ENCODE data around the gene GINS2. TPM values are rescaled to one million over a fixed set of nuclear protein-coding genes. Genes with fewer than 3 reads are reported as not detected.

GINS2 gene
- total RNA-seq, 2 donors from 2014 or later = 0.86 to 1.5 TPM

DNA sequence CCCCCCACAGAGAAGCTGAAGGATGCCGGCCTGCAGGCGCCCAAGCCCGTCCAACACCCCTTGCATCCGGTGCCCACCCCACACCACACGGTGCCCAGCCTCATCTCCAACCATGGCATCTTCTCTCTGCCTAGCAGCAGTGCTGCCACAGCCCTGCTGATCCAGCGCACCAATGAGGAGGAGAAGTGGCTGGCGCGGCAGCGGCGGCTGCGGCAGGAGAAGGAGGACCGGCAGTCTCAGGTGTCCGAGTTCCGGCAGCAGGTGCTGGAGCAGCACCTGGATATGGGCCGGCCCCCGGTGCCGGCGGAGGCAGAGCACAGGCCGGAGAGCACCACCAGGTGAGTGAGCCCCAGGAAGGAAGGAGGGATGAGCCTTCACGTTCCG is 31.5 kb downstream of the GINS2 start:
- peaks cover 5% of the 10 kb centered on the region for H3K4me1 Mint-ChIP-seq
- ATAC-seq (no peak), DNase-seq (no peak)
- no peak overlapping the region for H3K27ac Mint-ChIP-seq
- H3K9me3 ChIP-seq (ENCODE audit: control insufficient read depth, low read length, poor library complexity, severe bottlenecking) = no peaks in the 10 kb centered on the region
- H3K27me3 Mint-ChIP-seq = no peaks in the 10 kb centered on the region
- peaks cover 5% of the 10 kb centered on the region for H3K36me3 Mint-ChIP-seq (ENCODE audit: low read depth)
- no peak overlapping the region for H3K4me3 Mint-ChIP-seq

DNA sequence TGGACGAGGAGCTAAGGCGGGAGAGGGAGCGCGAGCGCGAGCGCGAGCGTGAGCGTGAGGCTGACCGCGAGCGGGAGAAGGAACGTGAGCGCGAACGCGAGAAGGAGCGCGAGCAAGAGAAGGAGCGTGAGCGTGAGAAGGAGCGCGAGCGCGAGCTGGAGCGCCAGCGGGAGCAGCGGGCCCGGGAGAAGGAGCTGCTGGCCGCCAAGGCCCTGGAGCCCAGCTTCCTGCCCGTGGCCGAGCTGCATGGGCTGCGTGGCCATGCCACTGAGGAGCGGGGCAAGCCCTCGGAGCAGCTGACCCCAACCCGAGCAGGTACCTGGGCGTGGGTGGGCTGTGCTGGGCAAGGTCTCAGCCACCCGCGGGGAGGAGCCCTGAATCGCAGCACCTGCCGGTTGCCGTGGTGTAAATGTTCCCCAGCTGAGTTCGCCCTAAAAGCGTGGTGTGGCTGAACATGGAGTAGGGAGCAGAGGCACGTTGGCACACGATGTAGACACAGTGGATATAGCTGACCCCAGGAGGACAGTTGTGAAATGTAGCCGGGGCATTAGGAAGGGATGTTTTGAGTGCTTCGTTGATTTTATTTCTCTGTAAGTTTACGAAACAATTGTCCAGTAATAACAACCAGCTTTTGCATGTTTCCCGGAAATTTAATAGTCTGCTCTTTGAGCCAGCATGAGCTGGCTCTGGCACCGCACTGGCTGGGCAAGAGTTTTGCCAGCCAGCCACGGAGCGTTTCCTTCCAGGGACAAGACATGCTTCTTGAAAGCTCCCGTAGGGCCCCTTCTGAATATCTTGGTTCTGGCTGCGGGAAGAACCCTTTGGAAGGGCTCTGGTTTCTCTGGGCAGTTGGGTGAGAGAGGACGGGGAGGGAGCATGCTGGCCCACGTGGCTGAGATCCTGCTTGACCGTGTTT is 32.1 kb downstream of the GINS2 start:
- Mint-ChIP-seq H3K4me3 (no peak overlapping the region), H3K27ac (no peak overlapping the region), H3K27me3 (no peaks in the 10 kb centered on the region), H3K36me3 (ENCODE audit: low read depth) (peaks cover 5% of the 10 kb centered on the region), H3K4me1 (peaks cover 5% of the 10 kb centered on the region)
- ATAC-seq (no peak), DNase-seq (no peak)
- no peaks in the 10 kb centered on the region for H3K9me3 ChIP-seq (ENCODE audit: control insufficient read depth, low read length, poor library complexity, severe bottlenecking)

DNA sequence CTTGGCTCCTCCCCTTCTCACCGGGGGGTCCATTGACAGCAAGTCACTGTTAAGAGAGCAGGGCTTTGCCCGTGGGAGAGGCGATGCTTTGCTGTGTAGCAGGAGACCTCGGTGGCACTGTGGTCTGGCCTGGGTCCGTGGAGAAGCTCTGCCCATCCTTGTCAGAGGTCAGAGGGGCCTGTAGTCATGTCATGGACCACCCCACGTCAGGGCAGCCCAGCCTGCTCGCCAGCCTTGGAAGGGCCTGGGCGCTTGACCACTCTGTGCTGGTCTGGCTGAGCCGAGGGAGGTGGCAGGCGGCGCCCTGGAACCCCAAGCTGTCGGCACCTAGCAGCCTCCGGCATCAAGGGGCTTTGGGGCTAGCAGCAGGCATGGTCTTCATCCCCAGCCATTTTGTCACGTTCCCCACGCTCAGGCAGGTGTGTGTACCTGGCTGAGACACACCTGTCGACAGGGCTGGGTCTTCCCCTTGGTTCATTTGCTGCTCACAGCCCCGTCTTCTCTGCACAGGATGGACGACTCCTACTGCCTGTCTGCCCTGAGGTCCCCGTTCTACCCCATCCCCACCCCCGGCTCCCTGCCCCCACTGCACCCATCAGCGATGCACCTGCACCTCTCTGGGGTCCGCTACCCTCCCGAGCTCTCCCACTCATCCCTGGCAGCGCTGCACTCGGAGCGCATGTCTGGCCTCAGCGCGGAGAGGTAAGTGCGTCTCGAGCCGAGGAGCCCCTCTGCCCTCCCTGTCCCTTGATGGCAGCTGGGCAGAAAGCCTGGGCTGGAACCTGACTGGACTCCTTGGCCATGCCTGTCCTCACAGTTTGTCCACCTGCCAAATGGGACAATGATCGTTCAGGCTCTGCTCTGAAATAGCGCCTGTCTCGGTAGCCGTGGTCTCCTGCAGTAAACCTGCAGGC is 33.3 kb downstream of the GINS2 start:
- Mint-ChIP-seq H3K27ac (no peak overlapping the region), H3K4me1 (peaks cover 5% of the 10 kb centered on the region)

GRCh38 chr16:85654251-85655095 is 34.3 kb downstream of the GINS2 start:
- no peak for ATAC-seq
- no peak overlapping the region for H3K27ac Mint-ChIP-seq
- no peaks in the 10 kb centered on the region for H3K27me3 Mint-ChIP-seq
- H3K4me3 Mint-ChIP-seq = no peak overlapping the region
- H3K36me3 Mint-ChIP-seq (ENCODE audit: low read depth) = peaks cover 3% of the 10 kb centered on the region
- no peak for DNase-seq
- H3K4me1 Mint-ChIP-seq = peaks cover 2% of the 10 kb centered on the region
- no peaks in the 10 kb centered on the region for H3K9me3 ChIP-seq (ENCODE audit: control insufficient read depth, low read length, poor library complexity, severe bottlenecking)

More for the DNA sequence above, 33.3 kb downstream of the GINS2 start:
- Mint-ChIP-seq H3K4me3 (no peak overlapping the region), H3K36me3 (ENCODE audit: low read depth) (peaks cover 5% of the 10 kb centered on the region), H3K27me3 (no peaks in the 10 kb centered on the region)
- ATAC-seq = no peak
- no peak for DNase-seq
- no peaks in the 10 kb centered on the region for H3K9me3 ChIP-seq (ENCODE audit: control insufficient read depth, low read length, poor library complexity, severe bottlenecking)

GRCh38 chr16:85653290-85653891 is 35.4 kb downstream of the GINS2 start:
- no peak for ATAC-seq
- H3K4me1 Mint-ChIP-seq = peaks cover 2% of the 10 kb centered on the region
- H3K27me3 Mint-ChIP-seq = no peaks in the 10 kb centered on the region
- H3K36me3 Mint-ChIP-seq (ENCODE audit: low read depth) = peaks cover 3% of the 10 kb centered on the region
- DNase-seq = no peak
- no peaks in the 10 kb centered on the region for H3K9me3 ChIP-seq (ENCODE audit: control insufficient read depth, low read length, poor library complexity, severe bottlenecking)
- no peak overlapping the region for H3K4me3 Mint-ChIP-seq
- H3K27ac Mint-ChIP-seq = no peak overlapping the region

- ATAC-seq = no peak
- peaks cover 6% of the 10 kb centered on the region for H3K4me1 Mint-ChIP-seq
Observed at GRCh38 chr16:85652431-85653221, 36.1 kb downstream of the GINS2 start.

GRCh38 chr16:85651629-85652430 is 36.9 kb downstream of the GINS2 start:
- no peak for ATAC-seq
- peaks cover 6% of the 10 kb centered on the region for H3K4me1 Mint-ChIP-seq
- H3K9me3 ChIP-seq (ENCODE audit: control insufficient read depth, low read length, poor library complexity, severe bottlenecking) = no peaks in the 10 kb centered on the region
- no peaks in the 10 kb centered on the region for H3K27me3 Mint-ChIP-seq
- H3K27ac Mint-ChIP-seq = peak overlapping the region; percentile 47
- H3K4me3 Mint-ChIP-seq = no peak overlapping the region
- DNase-seq = no peak
- H3K36me3 Mint-ChIP-seq (ENCODE audit: low read depth) = peaks cover 3% of the 10 kb centered on the region

More at GRCh38 chr16:85652431-85653221, 36.1 kb downstream of the GINS2 start:
- no peaks in the 10 kb centered on the region for H3K9me3 ChIP-seq (ENCODE audit: control insufficient read depth, low read length, poor library complexity, severe bottlenecking)
- peak overlapping the region; percentile 47 for H3K27ac Mint-ChIP-seq
- peaks cover 3% of the 10 kb centered on the region for H3K36me3 Mint-ChIP-seq (ENCODE audit: low read depth)
- no peak overlapping the region for H3K4me3 Mint-ChIP-seq
- H3K27me3 Mint-ChIP-seq = no peaks in the 10 kb centered on the region
- DNase-seq = no peak

DNA sequence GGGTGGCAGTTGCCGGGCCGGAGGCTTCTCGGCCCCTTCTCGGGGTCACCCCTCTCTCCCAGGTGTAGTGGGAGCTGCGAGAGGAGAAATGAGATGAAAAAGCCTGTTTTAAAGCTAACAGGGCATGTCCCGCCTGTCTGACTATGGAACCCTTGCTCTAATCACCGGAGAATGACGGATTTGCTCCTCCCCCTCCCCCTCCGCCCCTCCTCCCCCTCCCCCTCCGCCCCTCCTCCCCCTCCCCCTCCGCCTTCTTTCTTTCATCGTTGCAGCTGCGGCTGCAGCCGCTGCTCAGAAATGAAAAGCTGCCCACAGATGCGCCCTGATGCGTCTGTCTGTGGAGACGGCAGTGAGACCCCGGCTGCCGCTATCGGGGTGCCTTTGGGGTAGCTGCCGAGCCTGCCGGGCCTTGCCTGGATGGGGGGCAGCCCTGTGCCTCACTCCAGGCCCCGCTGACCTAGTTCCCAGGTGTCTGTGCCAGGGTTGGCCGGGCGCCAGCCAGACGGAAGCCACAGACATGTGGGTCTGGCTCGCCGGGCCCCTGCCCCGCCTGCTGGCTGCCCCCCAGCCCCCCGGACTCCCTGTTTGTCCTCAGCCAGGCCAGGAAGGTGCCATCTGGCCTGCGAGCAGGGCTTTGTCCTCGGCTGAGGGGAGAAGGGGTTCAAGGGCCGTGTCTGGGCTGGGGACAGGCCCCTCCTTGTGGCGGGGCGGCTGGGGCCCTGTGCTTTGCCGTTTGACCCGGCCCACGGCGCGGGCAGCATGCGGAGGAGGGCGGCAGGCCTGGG is 37.7 kb downstream of the GINS2 start:
- ATAC-seq (peak; percentile 49), DNase-seq (peak in 1 of 3 donors; percentile 18)
- no peaks in the 10 kb centered on the region for H3K9me3 ChIP-seq (ENCODE audit: control insufficient read depth, low read length, poor library complexity, severe bottlenecking)
- Mint-ChIP-seq H3K4me1 (peaks cover 8% of the 10 kb centered on the region), H3K27ac (no peak overlapping the region), H3K27me3 (no peaks in the 10 kb centered on the region), H3K36me3 (ENCODE audit: low read depth) (peaks cover under 1% of the 10 kb centered on the region), H3K4me3 (no peak overlapping the region)

DNA sequence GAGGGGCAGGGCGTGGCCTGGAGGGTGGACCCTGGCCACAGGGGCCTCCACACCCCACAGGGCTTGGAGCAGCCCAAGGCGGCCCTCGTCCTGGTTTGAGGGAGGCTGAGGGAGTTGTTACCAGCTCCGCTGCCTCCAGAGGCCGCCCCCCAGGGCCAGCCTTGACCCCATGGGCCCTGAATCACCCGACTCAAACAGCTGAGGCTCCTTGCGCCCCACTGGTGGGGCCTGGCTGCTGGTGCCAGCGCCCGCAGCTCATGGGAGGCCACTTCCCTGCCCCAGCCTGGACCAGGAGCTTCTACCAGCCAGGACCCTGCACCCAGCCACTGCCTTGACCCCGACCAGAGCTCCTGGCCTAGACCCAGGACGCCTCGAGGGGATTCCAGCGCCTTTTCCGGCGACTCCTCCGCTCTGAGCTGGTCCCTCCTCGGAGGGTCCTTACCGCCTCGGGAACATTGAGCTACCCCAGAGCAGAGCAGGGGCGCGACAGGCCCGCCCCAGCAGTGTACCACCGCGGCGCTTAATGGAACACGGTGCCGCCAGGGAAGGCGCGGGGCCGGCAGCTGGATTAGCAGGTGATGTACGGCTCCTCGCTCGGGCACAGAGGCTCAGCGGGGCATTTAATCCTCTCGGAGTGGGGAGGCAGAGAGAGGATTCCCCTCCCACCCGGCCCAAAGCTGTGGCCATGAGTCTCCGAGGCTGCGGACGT is 38.5 kb downstream of the GINS2 start:
- Mint-ChIP-seq H3K36me3 (ENCODE audit: low read depth) (no peaks in the 10 kb centered on the region), H3K27me3 (no peaks in the 10 kb centered on the region), H3K4me1 (peaks cover 8% of the 10 kb centered on the region), H3K4me3 (no peak overlapping the region), H3K27ac (no peak overlapping the region)
- H3K9me3 ChIP-seq (ENCODE audit: control insufficient read depth, low read length, poor library complexity, severe bottlenecking) = no peaks in the 10 kb centered on the region
- ATAC-seq (no peak), DNase-seq (no peak)

DNA sequence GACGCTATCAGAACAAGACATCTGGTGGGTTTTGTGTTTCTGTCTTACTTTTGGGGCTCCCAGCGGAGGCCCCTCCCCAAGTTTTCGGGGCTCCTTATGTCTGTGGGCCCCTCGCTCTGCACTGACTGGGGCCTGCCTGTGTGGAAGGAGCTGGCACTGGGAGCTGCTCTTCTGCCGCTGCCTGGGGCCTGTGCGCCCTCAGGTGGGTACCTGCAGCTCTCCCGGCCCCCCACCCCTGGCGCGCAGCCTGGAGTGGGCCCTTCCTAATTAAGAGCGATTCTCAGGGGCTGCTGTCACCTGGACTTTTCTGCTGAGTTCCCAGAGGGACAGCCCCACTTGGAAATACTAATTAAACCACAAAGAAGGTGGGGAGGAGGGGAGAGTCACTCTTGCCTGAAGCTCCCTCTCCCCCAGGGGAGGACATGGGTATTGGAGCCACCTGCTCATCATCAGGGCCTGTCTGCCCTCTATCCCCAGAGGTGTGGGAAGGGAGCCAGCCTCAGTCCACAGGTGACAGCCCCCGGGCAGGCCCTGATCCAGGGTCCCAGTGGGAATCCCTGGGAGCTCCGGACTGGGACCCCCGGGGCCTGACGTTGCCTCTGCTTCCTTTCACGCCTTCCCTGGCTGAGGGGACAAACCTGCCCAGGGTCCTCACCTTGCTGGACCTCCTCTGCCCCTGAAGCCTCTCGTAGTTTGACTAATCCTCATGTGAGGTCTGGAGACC is 39.2 kb downstream of the GINS2 start:
- H3K4me1 Mint-ChIP-seq = peaks cover 6% of the 10 kb centered on the region
- no peaks in the 10 kb centered on the region for H3K27me3 Mint-ChIP-seq
- DNase-seq (no peak), ATAC-seq (no peak)
- H3K27ac Mint-ChIP-seq = no peak overlapping the region
- no peaks in the 10 kb centered on the region for H3K36me3 Mint-ChIP-seq (ENCODE audit: low read depth)
- H3K4me3 Mint-ChIP-seq = no peak overlapping the region
- H3K9me3 ChIP-seq (ENCODE audit: control insufficient read depth, low read length, poor library complexity, severe bottlenecking) = no peaks in the 10 kb centered on the region

All from T-helper 17 cell (primary cell).